ENCODE results near the gene SSRP1. TPM values are rescaled to one million over a fixed set of nuclear protein-coding genes. Genes with fewer than 3 reads are reported as not detected.

The SSRP1 gene
- total RNA-seq, 1 experiment from 2014 or later = 173 TPM

- ATAC-seq = no peak
- intact Hi-C loops (cut with micrococcal nuclease; ENCODE audit: unreplicated experiment) = no loop called here
- peak overlapping the region; percentile 85 to 87 for H3K4me3 ChIP-seq (ENCODE audit: low read depth in 2 of 2, low read length in 2 of 2)
- TF ChIP-seq CTCF (IDR thresholded peaks at IDR 0.05) = no peak
- TF ChIP-seq POLR2AphosphoS5 (IDR thresholded peaks at IDR 0.05; ENCODE audit: low read depth, low read length) = no peak
- TF ChIP-seq, protein P1, sequence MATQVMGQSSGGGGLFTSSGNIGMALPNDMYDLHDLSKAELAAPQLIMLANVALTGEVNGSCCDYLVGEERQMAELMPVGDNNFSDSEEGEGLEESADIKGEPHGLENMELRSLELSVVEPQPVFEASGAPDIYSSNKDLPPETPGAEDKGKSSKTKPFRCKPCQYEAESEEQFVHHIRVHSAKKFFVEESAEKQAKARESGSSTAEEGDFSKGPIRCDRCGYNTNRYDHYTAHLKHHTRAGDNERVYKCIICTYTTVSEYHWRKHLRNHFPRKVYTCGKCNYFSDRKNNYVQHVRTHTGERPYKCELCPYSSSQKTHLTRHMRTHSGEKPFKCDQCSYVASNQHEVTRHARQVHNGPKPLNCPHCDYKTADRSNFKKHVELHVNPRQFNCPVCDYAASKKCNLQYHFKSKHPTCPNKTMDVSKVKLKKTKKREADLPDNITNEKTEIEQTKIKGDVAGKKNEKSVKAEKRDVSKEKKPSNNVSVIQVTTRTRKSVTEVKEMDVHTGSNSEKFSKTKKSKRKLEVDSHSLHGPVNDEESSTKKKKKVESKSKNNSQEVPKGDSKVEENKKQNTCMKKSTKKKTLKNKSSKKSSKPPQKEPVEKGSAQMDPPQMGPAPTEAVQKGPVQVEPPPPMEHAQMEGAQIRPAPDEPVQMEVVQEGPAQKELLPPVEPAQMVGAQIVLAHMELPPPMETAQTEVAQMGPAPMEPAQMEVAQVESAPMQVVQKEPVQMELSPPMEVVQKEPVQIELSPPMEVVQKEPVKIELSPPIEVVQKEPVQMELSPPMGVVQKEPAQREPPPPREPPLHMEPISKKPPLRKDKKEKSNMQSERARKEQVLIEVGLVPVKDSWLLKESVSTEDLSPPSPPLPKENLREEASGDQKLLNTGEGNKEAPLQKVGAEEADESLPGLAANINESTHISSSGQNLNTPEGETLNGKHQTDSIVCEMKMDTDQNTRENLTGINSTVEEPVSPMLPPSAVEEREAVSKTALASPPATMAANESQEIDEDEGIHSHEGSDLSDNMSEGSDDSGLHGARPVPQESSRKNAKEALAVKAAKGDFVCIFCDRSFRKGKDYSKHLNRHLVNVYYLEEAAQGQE (IDR thresholded peaks at IDR 0.05; ENCODE audit: insufficient read depth in 1 of 2, low read depth in 2 of 2, low read length in 1 of 2) = no peak
- no peak for TF ChIP-seq SIN3A (IDR thresholded peaks at IDR 0.05; ENCODE audit: borderline replicate concordance, insufficient read depth, low read depth, low read length)
- TF ChIP-seq TCF7L2 (IDR thresholded peaks at IDR 0.05; ENCODE audit: low read depth, low read length) = no peak
- CTCF ChIA-PET = no interaction called here
- BruUV-seq (replicated peaks) = no TSS peak
- no peaks in the 10 kb centered on the region for H3K9me3 ChIP-seq (ENCODE audit: control insufficient read depth, insufficient read depth, low read depth, low read length)
- no peaks in the 10 kb centered on the region for H3K27me3 ChIP-seq (ENCODE audit: control insufficient read depth, insufficient read depth, low read length)
- peak overlapping the region; percentile 87 for H3K27ac ChIP-seq (ENCODE audit: low read length)
- in situ Hi-C loops (cut with HindIII; ENCODE audit: low pct_unique_long_range_greater_than_20kb, low sequenced_read_pairs) = no loop called here
- DNase-seq (ENCODE audit: low read depth, low spot score) = no peak
- H3K4me1 ChIP-seq (ENCODE audit: control insufficient read depth, insufficient read depth, low read length) = peaks cover 22% of the 10 kb centered on the region
- POLR2A ChIA-PET = interaction anchor here (1.0 to 1.2 kb wide), 2 partner anchors 9 to 20 kb away, joined by 3 read pairs; no protein-coding TSS in a partner anchor
- H3K36me3 ChIP-seq (ENCODE audit: control insufficient read depth, insufficient read depth, low read length) = peaks cover 12% of the 10 kb centered on the region; the same call in 1 of the 2 replicates
Observed at GRCh38 chr11:57335023-57335342, 709 bp downstream of the SSRP1 start.

DNA sequence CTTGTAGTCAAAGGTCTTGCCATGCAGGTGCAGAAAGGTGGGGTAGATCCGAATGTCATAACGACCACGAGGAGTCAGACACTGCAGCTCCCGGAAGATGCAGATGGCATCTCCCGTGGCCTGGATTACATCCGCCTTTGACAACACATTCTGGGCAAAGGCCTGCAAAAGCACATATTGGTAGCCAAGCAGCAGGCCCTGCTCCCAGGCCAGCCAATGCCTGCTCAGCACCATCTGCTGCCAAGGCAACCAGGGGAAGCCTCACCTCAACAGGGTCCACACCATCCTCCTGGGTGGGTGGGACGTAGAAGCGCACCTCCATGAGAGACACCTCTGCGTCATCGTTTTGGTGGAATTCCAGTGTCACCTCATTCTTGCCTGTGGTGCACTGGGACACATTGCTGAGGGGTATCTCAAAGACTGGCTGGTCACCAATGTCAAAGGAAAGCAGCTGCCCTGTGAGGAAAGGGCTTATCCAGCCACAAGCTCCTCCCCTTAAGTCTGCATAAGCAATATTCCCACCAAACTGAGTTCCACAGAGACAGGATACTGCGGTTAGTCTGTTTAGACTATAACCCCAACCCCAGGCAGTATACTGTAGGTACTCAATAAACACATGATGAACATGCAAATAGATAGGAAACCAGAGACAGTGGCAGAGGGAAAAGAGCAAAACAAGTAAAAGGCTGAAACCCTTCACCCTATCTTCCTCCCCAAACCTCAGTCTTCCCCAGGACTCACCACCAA, 2.8 kb downstream of the SSRP1 start:
- ATAC-seq = no peak
- CTCF ChIA-PET = interaction anchor here (0.6 kb wide), 1 partner anchor 10 kb away, joined by 5 read pairs; no protein-coding TSS in a partner anchor
- intact Hi-C loops (cut with micrococcal nuclease; ENCODE audit: unreplicated experiment) = no loop called here

More for the DNA sequence above, 2.8 kb downstream of the SSRP1 start:
- Histone ChIP-seq H3K9me3 (ENCODE audit: control insufficient read depth, insufficient read depth, low read depth, low read length) (no peaks in the 10 kb centered on the region), H3K27ac (ENCODE audit: low read length) (no peak overlapping the region), H3K4me3 (ENCODE audit: low read depth in 2 of 2, low read length in 2 of 2) (no peak overlapping the region), H3K27me3 (ENCODE audit: control insufficient read depth, insufficient read depth, low read length) (no peaks in the 10 kb centered on the region), H3K4me1 (ENCODE audit: control insufficient read depth, insufficient read depth, low read length) (peaks cover 22% of the 10 kb centered on the region), H3K36me3 (ENCODE audit: control insufficient read depth, insufficient read depth, low read length) (peaks cover 14% of the 10 kb centered on the region; the same call in 1 of the 2 replicates)
- TSS peak; percentile 78 for BruUV-seq (replicated peaks)
- no peak for DNase-seq (ENCODE audit: low read depth, low spot score)
- in situ Hi-C loops (cut with HindIII; ENCODE audit: low pct_unique_long_range_greater_than_20kb, low sequenced_read_pairs) = no loop called here
- POLR2A ChIA-PET = no interaction called here
- no peak for TF ChIP-seq TCF7L2 (IDR thresholded peaks at IDR 0.05; ENCODE audit: low read depth, low read length)
- no peak for TF ChIP-seq SIN3A (IDR thresholded peaks at IDR 0.05; ENCODE audit: borderline replicate concordance, insufficient read depth, low read depth, low read length)
- TF ChIP-seq POLR2AphosphoS5 (IDR thresholded peaks at IDR 0.05; ENCODE audit: low read depth, low read length) = no peak
- TF ChIP-seq, protein P1 (IDR thresholded peaks at IDR 0.05; ENCODE audit: insufficient read depth in 1 of 2, low read depth in 2 of 2, low read length in 1 of 2) = no peak
- no peak for TF ChIP-seq CTCF (IDR thresholded peaks at IDR 0.05)
